AG04449 (cell line): ENCODE measurements around the gene SPATA19.

ENCODE experiments used
- CTCF ChIA-PET: fragments of 350-600 bp; formaldehyde crosslinking; extraction: SDS; loops from one replicate; lab custom pipeline; 2021; ENCODE audit warnings: antibody characterized with exemption; lab: Yijun Ruan, JAX
- POLR2A ChIA-PET: fragments of 400-600, 350-600 bp; formaldehyde crosslinking; extraction: SDS; loops from one replicate; lab custom pipeline; 2020; ENCODE audit warnings: antibody characterized with exemption, inconsistent platforms; lab: Yijun Ruan, JAX
- DNase-seq: peaks from one replicate; pipeline ENCODE4 v3.0.0-alpha.2; 2010; ENCODE audit warnings: low read depth, low spot score
- H3K4me3 ChIP-seq: 2 replicates; pipeline ENCODE4 v1.5.1; 2011; ENCODE audit warnings: low read depth, mild to moderate bottlenecking, control low read depth, low read length
- CTCF ChIP-seq: IDR thresholded peaks from one replicate; pipeline ENCODE4 v1.5.1; 2011; ENCODE audit warnings: mild to moderate bottlenecking, moderate library complexity, low read length, control low read depth, inconsistent platforms; ENCODE audit not compliant: insufficient read depth; ENCODE audit errors: missing control alignments

SPATA19 gene

GRCh38 chr11:133816146-133816870 lies 29.0 kb downstream of the SPATA19 start:
- CTCF ChIA-PET, result no interaction called here
- H3K4me3 ChIP-seq, result no peak overlapping the region
- TF ChIP-seq CTCF, result no peak
- POLR2A ChIA-PET, result no interaction called here
- DNase-seq, result no peak

DNA sequence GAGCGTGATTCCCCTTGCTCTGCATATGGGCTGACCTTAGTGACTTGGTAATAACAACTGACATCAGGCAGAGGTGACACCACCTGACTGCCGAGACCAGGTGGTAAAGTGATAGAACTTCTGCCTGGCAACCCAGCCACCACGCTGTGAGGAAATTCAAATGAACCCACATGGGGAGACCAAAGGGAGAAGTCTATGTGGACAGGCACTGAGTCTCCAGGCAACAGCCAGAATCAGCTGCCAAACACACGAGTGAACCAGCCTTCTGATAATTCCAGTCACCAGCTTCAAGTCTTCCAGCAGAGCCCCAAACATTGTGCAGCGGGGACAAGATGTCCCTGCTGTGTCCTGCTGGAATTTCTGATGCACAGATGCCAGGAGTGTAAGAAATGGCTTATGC lies 29.7 kb downstream of the SPATA19 start:
- no peak overlapping the region for H3K4me3 ChIP-seq
- ChIA-PET CTCF (no interaction called here), POLR2A (no interaction called here)
- TF ChIP-seq CTCF, result no peak
- no peak for DNase-seq

- no peak for DNase-seq
- ChIA-PET CTCF (no interaction called here), POLR2A (no interaction called here)
- no peak for TF ChIP-seq CTCF
- H3K4me3 ChIP-seq, result no peak overlapping the region
These were observed 30.7 kb downstream of the SPATA19 start for GRCh38 chr11:133814588-133815100.

DNA sequence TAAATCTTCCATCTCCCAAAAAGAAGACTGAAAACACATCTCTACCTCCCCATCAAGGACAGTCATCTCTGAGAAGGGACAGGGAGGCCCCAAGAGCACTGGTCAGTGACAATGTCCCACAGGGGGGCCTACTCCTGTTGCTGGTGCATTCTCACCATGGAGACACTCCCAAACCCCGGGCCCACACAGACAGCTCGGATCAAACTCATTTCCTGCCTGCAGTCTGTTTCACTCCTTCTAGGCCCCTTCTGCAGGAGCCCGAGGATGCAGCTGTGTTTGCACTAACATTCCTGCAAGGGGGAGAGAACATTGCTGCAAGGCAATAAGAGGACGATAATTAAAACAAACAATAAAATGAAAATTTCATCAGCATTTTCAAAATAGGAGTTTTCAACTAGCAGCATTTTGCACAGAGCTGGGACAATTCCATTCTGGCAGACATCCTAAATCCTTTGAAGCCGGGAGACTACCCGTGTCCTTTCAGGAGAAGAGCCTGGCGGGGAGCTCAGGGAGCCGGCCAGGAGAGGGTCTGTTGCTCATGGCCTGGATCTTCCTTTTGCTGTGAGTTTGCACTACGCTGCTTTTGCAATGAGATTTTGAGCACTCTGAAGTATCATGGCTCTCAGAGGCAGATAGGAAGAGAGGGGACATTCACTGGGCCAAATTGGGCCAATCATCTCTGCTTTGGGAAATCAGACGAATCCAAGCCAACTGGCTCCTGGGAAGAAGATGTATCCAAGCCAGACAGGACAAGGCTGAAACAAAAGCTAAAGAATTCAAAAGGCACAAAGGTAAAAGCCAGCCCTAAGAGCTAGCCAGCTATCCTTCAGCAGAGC lies 33.2 kb downstream of the SPATA19 start:
- no peak for TF ChIP-seq CTCF
- CTCF ChIA-PET, result interaction anchor here (1.2 kb wide), 1 partner anchor 9 kb away, joined by 3 read pairs; no protein-coding TSS in a partner anchor
- H3K4me3 ChIP-seq, result no peak overlapping the region
- POLR2A ChIA-PET, result no interaction called here
- DNase-seq, result no peak

GRCh38 chr11:133810766-133811165 lies 34.5 kb downstream of the SPATA19 start:
- no peak for TF ChIP-seq CTCF
- CTCF ChIA-PET, result no interaction called here
- POLR2A ChIA-PET, result no interaction called here
- no peak overlapping the region for H3K4me3 ChIP-seq
- no peak for DNase-seq
